K562 (cell line): ENCODE data around the gene EPHA1. TPM values are rescaled to one million over a fixed set of nuclear protein-coding genes. Genes with fewer than 3 reads are reported as not detected.

ENCODE experiments used
- AFF1 ChIP-seq, 2 experiments: fragments of 450-650 bp; IDR thresholded peaks; 2 replicates each; pipeline ENCODE4 v1.6.1; 2018; ENCODE audit warnings: mild to moderate bottlenecking in 2 of 2, low read depth in 1 of 2; ENCODE audit not compliant: partially characterized antibody in 2 of 2
- CHD2 ChIP-seq: IDR thresholded peaks from 2 replicates; pipeline ENCODE4 v1.6.1; 2011; ENCODE audit warnings: low read depth, low read length
- ESRRA ChIP-seq: fragments of 450-650 bp; IDR thresholded peaks from 2 replicates; pipeline ENCODE4 v1.6.1; 2014; ENCODE audit warnings: low read depth, mild to moderate bottlenecking, moderate library complexity, borderline replicate concordance
- IRF1 ChIP-seq: sonication (generic); formaldehyde crosslinking; IDR thresholded peaks from 2 replicates; pipeline ENCODE4 v1.8.0; 2022; ENCODE audit warnings: missing genetic modification reagents, mild to moderate bottlenecking, borderline replicate concordance
- MNT ChIP-seq, 2 experiments: fragments of 450-650 bp; conservative IDR thresholded peaks; 2 replicates each; pipeline ENCODE4 v1.6.1; 2017; ENCODE audit warnings: mild to moderate bottlenecking in 2 of 2, moderate library complexity in 2 of 2
- NFXL1 ChIP-seq: fragments of 450-650 bp; formaldehyde crosslinking; IDR thresholded peaks from 2 replicates; pipeline ENCODE4 v1.4.0; 2021; ENCODE audit warnings: mild to moderate bottlenecking
- PHB ChIP-seq: fragments of 250-450 bp; sonication (Bioruptor Pico); IDR thresholded peaks from 2 replicates; pipeline ENCODE4 v1.5.0; 2021
- POLR2H ChIP-seq: IDR thresholded peaks from 2 replicates; pipeline ENCODE4 v1.6.1; 2016; ENCODE audit warnings: missing genetic modification characterization, low read depth, mild to moderate bottlenecking, control low read depth, missing compliant biosample characterization, moderate library complexity
- POLR3G ChIP-seq: IDR thresholded peaks from 2 replicates; pipeline ENCODE4 v1.6.1; 2011; ENCODE audit not compliant: insufficient read length, insufficient replicate concordance; ENCODE audit errors: extremely low read depth
- RBM34 ChIP-seq: fragments of 200-400 bp; formaldehyde crosslinking; IDR thresholded peaks from 2 replicates; pipeline ENCODE4 v1.6.1; 2018; ENCODE audit warnings: low read length, borderline replicate concordance; ENCODE audit not compliant: insufficient read depth
- XRCC5 ChIP-seq: fragments of 200-400 bp; formaldehyde crosslinking; IDR thresholded peaks from 2 replicates; pipeline ENCODE4 v1.6.1; 2017; ENCODE audit warnings: low read depth, mild to moderate bottlenecking, low read length
- ZEB2 ChIP-seq: fragments of 450-650 bp; IDR thresholded peaks from 2 replicates; pipeline ENCODE4 v1.6.1; 2016
- ZNF212 ChIP-seq: fragments of 450-650 bp; formaldehyde crosslinking; IDR thresholded peaks from 2 replicates; pipeline ENCODE4 v1.4.0; 2020; ENCODE audit warnings: mild to moderate bottlenecking
- ZNF3 ChIP-seq: fragments of 250-450 bp; sonication (Bioruptor Pico); IDR thresholded peaks from 2 replicates; pipeline ENCODE4 v1.5.0; 2021; ENCODE audit warnings: mild to moderate bottlenecking, moderate library complexity
- ZNF668 ChIP-seq: fragments of 250-450 bp; sonication (Bioruptor Pico); IDR thresholded peaks from 2 replicates; pipeline ENCODE4 v1.8.0; 2022; ENCODE audit warnings: mild to moderate bottlenecking, inconsistent platforms
- polyA plus RNA-seq, 8 experiments: library from polyadenylated mRNA; depleted of rRNA in 4 of 8; stranded (reverse) in 5 of 8; unstranded in 3 of 8; fragments of >200 nt; fragmentation: Nextera tagmentation in 2 of 8; fragmentation: Illumina TruSeq in 1 of 8; extraction: Ambion mirVana in 2 of 8; extraction: Trizol in 1 of 8; gene quantifications; 2 replicates each; pipeline versions ENCODE4 v1.2.1 to v1.2.3, GENCODE V29; 2011 to 2014; ENCODE audit warnings: inconsistent platforms in 1 of 8, missing spikeins in 1 of 8
- total RNA-seq, 7 experiments: library from RNA; depleted of rRNA in 6 of 7; stranded (reverse); fragments of >200 nt in 6 of 7; fragmentation: Illumina TruSeq in 2 of 7; extraction: Trizol in 2 of 7; gene quantifications; 2 replicates each; pipeline versions ENCODE4 v1.2.1 to v1.2.3, GENCODE V29; 2011 to 2021; ENCODE audit warnings: low replicate concordance in 1 of 7
- TF ChIP-seq, protein P1 (sequence below): sonication (generic); formaldehyde crosslinking; IDR thresholded peaks from 2 replicates; pipeline ENCODE4 v1.8.0; 2022; ENCODE audit warnings: mild to moderate bottlenecking, missing genetic modification reagents
- TF ChIP-seq, protein P2 (sequence below): fragments of 250-450 bp; sonication (Bioruptor Pico); IDR thresholded peaks from 2 replicates; pipeline ENCODE4 v1.5.0; 2021; ENCODE audit warnings: mild to moderate bottlenecking, borderline replicate concordance

EPHA1 gene
- total and polyA plus RNA-seq, 9 of the 15 experiments (the other 6 are each of a cell fraction or from before 2014, with no cell fraction given) = 0.22 to 0.57 (median 0.32) TPM; not detected in 6

DNA sequence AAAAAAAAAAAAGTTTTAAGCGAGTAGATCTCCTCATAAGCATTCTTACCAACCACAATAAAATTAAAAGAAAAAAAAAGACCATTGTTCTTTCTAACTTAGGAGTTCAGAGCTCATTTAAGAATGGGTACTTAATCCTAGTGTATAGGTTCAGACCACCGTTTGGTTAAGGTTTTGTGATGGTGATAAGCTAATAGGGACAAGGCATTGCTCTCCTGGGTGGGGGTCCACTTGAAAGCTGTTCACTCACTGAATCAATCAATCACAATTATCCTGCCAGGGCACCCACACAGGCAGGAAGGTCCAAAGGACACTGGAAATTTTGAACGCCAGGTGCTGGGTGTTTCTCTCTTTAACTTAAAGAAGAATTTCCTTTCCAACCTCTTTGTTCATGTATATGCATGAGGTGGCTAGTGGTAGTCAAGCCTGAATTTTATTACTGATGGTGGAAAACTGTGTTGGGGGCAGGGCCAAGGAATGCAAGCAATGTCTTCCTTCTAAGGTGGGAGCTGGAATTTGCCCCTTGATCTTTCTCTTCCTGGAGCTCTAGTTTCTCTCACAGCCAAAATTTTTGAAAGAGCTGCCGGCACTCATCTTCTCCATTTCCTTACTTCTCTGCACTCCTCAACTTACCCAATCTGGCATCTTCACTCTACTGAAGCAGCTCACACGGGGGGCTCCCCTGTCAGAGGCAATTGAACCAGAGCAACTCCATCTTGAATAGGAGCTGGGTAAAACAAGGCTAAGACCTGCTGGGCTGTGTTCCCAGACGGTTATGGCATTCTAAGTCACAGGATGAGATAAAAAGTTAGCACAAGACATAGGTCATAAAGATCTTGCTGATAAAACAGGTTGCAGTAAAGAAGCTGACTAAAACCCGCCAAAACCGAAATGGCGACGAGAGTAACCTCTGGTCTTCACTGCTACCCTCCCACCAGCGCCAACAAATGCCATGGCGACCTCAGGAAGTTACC lies 38.7 kb downstream of the EPHA1 start (continued):
- no peak for TF ChIP-seq AFF1 (IDR thresholded peaks at IDR 0.05; ENCODE audit: low read depth in 1 of 2, partially characterized antibody in 2 of 2)
- TF ChIP-seq ZNF3 (CRISPR knock-in tag) = peak; percentile 71; the same call in 1 of the 2 replicates
- no peak for TF ChIP-seq POLR2H
- peak; percentile 97 for TF ChIP-seq ZNF668 (CRISPR knock-in tag)
- TF ChIP-seq CHD2 = no peak
- no peak for TF ChIP-seq RBM34
- TF ChIP-seq MNT (conservative IDR thresholded peaks at IDR 0.05) = no peak
- peak; percentile 96 for TF ChIP-seq PHB (CRISPR knock-in tag)
- TF ChIP-seq, protein P1, sequence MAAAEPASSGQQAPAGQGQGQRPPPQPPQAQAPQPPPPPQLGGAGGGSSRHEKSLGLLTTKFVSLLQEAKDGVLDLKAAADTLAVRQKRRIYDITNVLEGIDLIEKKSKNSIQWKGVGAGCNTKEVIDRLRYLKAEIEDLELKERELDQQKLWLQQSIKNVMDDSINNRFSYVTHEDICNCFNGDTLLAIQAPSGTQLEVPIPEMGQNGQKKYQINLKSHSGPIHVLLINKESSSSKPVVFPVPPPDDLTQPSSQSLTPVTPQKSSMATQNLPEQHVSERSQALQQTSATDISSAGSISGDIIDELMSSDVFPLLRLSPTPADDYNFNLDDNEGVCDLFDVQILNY (CRISPR knock-in tag) = no peak
- peak; percentile 92; the same call in 1 of the 2 replicates for TF ChIP-seq ZNF212 (CRISPR knock-in tag)
- peak; percentile 80; the same call in 1 of the 2 replicates for TF ChIP-seq NFXL1 (CRISPR knock-in tag)
- TF ChIP-seq IRF1 (CRISPR knock-in tag) = no peak
- no peak for TF ChIP-seq ZEB2
- TF ChIP-seq XRCC5 = no peak
- no peak for TF ChIP-seq POLR3G
- TF ChIP-seq, protein P2, sequence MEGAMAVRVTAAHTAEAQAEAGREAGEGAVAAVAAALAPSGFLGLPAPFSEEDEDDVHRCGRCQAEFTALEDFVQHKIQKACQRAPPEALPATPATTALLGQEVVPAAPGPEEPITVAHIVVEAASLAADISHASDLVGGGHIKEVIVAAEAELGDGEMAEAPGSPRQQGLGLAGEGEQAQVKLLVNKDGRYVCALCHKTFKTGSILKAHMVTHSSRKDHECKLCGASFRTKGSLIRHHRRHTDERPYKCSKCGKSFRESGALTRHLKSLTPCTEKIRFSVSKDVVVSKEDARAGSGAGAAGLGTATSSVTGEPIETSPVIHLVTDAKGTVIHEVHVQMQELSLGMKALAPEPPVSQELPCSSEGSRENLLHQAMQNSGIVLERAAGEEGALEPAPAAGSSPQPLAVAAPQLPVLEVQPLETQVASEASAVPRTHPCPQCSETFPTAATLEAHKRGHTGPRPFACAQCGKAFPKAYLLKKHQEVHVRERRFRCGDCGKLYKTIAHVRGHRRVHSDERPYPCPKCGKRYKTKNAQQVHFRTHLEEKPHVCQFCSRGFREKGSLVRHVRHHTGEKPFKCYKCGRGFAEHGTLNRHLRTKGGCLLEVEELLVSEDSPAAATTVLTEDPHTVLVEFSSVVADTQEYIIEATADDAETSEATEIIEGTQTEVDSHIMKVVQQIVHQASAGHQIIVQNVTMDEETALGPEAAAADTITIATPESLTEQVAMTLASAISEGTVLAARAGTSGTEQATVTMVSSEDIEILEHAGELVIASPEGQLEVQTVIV (CRISPR knock-in tag) = peak; percentile 88
- no peak for TF ChIP-seq ESRRA
